Activated naive CD4-positive, alpha-beta T cell treated with anti-CD3 and anti-CD28 coated beads for 36 hours (primary cell): ENCODE results near the gene TBC1D22A. TPM values are rescaled to one million over a fixed set of nuclear protein-coding genes. Genes with fewer than 3 reads are reported as not detected.

Experiments
- CTCF ChIA-PET: fragments of 350-600 bp; sonication (Branson Sonifier 250); formaldehyde crosslinking; loops from one replicate; lab custom pipeline; 2021; ENCODE audit warnings: antibody characterized with exemption; lab: Charles Lee
- DNase-seq: peaks from one replicate; pipeline ENCODE4 v3.0.0-alpha.2; 2020
- H3K27ac Mint-ChIP-seq: one replicate; pipeline ENCODE4 v1.8.0; 2021; ENCODE audit warnings: mild to moderate bottlenecking, mixed read lengths
- H3K27me3 Mint-ChIP-seq: one replicate; pipeline ENCODE4 v1.8.0; 2021; ENCODE audit warnings: low read depth, mixed read lengths
- H3K36me3 Mint-ChIP-seq: one replicate; pipeline ENCODE4 v1.8.0; 2021; ENCODE audit warnings: low read depth, mixed read lengths
- H3K4me1 Mint-ChIP-seq: one replicate; pipeline ENCODE4 v1.8.0; 2021; ENCODE audit warnings: low read depth, mixed read lengths
- H3K4me3 Mint-ChIP-seq: one replicate; pipeline ENCODE4 v1.8.0; 2021; ENCODE audit warnings: mild to moderate bottlenecking, moderate library complexity, mixed read lengths
- H3K9me3 Mint-ChIP-seq: one replicate; pipeline ENCODE4 v1.8.0; 2021; ENCODE audit warnings: mixed read lengths
- intact Hi-C: fragments of 100-400 bp; cut with micrococcal nuclease; formaldehyde crosslinking; loops from one replicate; pipeline ENCODE4 v1.15.1; 2023
- total RNA-seq, 2 experiments: library from RNA; stranded (reverse); gene quantifications; one replicate each; pipeline ENCODE4 v1.2.3, GENCODE V29; 2021

TBC1D22A gene
- total RNA-seq, 2 experiments from 2014 or later = 20.1 to 21.4 TPM

DNA sequence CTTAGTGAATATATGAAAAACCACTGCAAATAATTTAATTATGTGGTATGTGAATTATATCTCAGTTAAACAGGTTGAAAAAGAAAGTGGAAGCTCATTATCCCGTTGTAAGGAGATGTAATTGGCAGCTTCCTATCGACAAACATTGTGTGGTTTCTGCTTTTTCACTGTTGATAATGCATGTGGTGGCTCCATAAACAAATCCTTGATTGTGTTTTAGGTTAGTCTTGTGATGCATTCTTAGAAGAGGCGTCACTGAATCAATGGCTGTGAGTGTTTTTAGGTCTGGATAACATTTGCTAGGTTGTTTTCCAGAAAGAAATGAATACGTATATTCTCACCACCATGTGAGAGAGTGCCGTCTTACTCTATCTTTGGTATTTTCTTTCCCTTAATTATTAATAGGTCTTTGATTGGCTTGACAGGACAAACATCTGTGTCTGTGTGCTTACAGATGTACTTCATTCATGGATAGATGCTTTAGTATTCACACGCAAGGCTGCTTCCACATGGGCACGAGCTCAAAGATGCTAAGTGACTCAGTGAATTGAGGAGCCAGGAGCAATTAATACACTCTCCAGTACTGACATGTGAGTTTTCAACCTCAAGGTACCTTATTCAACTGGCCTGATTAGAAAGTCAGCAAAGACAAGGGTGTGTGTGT, 166.7 kb downstream of the TBC1D22A start:
- Mint-ChIP-seq H3K9me3 (no peaks in the 10 kb centered on the region), H3K4me1 (peaks cover 3% of the 10 kb centered on the region)
- CTCF ChIA-PET = no interaction called here

DNA sequence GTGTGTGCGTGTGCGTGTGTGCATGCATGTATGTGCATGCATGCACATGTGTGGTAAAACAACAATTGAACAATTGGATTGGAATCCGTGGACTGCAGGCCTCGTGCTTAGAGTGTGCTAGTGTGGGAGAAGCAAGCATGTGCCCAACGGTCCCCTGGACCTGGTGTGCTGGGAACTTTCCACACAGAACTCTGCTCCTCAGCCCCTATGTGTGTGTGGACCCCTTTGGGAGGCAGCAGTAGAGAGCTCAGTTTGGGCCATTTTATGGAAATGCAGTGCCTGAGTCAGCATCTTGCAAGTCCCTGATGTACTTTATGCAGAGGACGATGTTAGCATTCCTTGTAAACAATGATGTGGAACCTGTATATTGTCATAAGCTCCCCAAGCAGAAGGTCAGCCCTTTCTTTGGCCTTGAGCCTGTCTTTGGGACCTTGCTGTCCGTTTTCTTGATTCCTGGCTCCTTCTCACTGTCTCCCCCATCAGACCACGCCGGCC, 167.3 kb downstream of the TBC1D22A start:
- CTCF ChIA-PET = no interaction called here
- Mint-ChIP-seq H3K36me3 (peaks cover 2% of the 10 kb centered on the region), H3K27me3 (no peaks in the 10 kb centered on the region), H3K4me1 (peaks cover 8% of the 10 kb centered on the region), H3K4me3 (no peak overlapping the region), H3K9me3 (no peaks in the 10 kb centered on the region), H3K27ac (no peak overlapping the region)
- intact Hi-C loops = no loop called here
- DNase-seq = no peak

More for the DNA sequence above, 166.7 kb downstream of the TBC1D22A start:
- Mint-ChIP-seq H3K4me3 (no peak overlapping the region), H3K27ac (no peak overlapping the region), H3K27me3 (no peaks in the 10 kb centered on the region), H3K36me3 (peaks cover 1% of the 10 kb centered on the region)
- DNase-seq = no peak
- intact Hi-C loops = no loop called here

DNA sequence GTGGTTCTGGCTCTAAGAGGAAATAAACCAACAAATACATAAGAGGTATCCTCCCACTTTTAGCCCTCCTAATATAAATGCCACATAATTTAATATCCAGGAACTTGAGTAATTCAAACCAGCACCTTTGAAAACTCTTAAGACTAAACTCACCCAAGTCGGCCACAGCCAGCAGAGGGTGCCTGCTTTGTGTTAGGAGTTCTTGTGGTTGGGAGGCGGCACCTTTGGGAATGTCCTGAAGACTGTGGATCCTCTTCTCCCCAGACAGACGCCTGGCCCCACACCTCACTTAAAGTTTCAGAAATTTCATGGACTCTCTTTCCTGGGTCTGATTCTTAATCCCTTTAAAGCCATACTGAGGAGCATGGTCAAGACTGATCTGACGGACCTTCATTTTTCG, 169.0 kb downstream of the TBC1D22A start:
- intact Hi-C loops = no loop called here
- CTCF ChIA-PET = no interaction called here
- peaks cover 15% of the 10 kb centered on the region for H3K4me1 Mint-ChIP-seq
- no peaks in the 10 kb centered on the region for H3K27me3 Mint-ChIP-seq
- H3K27ac Mint-ChIP-seq = no peak overlapping the region
- H3K9me3 Mint-ChIP-seq = no peaks in the 10 kb centered on the region
- no peak for DNase-seq
- no peak overlapping the region for H3K4me3 Mint-ChIP-seq
- H3K36me3 Mint-ChIP-seq = peaks cover 2% of the 10 kb centered on the region

DNA sequence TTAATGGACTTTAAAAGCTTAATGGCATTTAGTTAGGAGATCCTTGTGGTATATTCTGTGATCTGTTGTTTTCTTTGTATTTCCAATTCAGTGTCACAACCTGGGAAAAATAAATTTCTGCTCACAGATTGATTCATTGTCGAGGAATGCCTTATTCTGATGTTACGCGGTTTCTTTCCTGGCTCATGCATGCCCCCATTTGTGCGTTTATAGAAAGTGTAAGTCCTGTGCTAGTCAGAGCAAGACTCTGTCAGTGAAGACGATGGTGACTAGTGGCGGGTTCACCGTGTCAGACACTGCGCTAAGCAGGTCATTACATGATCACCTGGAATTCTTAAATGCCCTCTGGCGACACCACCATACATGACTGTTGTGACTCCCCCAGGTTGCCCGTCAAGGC, 169.4 kb downstream of the TBC1D22A start:
- Mint-ChIP-seq H3K27me3 (no peaks in the 10 kb centered on the region), H3K4me3 (no peak overlapping the region), H3K36me3 (peaks cover 2% of the 10 kb centered on the region), H3K27ac (no peak overlapping the region), H3K4me1 (peaks cover 15% of the 10 kb centered on the region), H3K9me3 (no peaks in the 10 kb centered on the region)
- DNase-seq = no peak
- intact Hi-C loops = no loop called here
- CTCF ChIA-PET = no interaction called here

DNA sequence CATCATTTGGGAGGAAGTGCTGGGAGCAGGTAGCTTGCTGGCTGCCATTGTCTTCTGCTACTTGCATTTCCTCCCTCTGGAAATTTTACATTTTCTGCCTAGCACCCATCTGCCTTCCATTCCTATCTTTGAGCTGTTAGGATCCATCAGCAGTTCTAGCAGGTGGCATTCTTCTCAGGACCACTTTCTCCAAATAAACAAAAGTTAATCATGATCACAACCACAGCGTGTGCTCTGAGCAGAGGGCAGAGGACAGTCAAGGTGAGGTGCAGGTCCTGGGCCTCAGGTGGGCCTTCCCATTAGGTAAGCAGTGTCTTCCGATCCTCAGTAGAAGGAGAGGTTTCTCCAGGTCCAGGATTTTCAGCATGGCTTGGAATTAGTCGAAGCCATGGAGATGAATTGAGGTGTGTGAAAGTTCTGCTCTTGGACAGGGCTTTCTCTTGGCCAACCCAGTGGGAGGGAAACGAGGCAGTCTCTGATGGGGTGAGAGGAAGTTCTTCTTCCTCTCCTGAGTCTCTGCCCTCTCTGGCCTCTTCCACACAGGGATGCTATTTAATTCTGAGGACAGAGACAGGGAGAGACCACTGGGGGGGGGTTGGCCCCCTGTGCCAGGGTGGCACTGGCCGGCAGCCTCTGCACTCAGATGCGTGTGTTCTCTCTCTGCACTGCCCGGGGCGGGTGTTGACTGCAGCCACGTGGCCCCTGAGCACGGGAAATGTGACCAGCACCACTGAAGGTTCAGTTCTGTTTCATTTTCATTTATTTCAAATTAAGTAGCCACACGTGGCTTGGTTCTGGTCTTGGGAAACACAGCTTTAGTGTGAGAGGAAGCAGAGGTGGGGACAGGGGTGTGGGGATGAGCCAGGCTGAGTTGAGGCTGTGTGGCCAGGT, 170.8 kb downstream of the TBC1D22A start:
- intact Hi-C loops = no loop called here
- peaks cover 15% of the 10 kb centered on the region for H3K4me1 Mint-ChIP-seq
- DNase-seq = no peak
- no peak overlapping the region for H3K27ac Mint-ChIP-seq
- H3K9me3 Mint-ChIP-seq = no peaks in the 10 kb centered on the region
- CTCF ChIA-PET = no interaction called here
- H3K36me3 Mint-ChIP-seq = peaks cover 4% of the 10 kb centered on the region
- H3K4me3 Mint-ChIP-seq = no peak overlapping the region
- no peaks in the 10 kb centered on the region for H3K27me3 Mint-ChIP-seq

DNA sequence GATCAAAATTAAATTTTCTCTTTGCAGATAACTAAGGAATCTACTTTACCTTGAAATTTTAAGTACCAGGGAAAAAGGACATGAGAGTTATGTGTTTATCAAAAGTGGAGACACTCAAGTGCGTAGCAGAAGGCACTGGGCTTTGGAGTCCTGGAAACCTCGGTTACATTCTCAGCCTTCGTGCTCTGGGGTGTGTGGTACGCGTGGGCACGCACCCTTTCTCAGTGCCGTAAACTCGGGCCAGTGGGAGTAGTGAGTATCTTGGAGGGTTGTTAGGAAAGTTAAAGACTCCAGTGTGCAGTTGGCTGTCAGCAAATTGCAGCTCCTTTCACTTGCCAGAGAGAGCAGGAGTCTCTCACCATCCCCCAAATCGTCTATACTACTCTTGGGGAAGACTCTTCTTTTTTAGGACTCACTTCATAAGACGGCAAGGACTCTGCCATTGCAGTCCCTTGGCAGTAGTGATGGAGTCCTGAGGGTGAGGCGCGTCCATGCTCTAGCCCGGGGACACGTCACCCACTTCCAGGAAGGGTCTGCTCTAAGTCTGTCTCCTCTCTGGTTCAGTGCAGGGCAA, 171.8 kb downstream of the TBC1D22A start:
- peaks cover 15% of the 10 kb centered on the region for H3K4me1 Mint-ChIP-seq
- no peak overlapping the region for H3K4me3 Mint-ChIP-seq
- CTCF ChIA-PET = no interaction called here
- H3K27ac Mint-ChIP-seq = no peak overlapping the region
- DNase-seq = no peak
- no peaks in the 10 kb centered on the region for H3K9me3 Mint-ChIP-seq
- intact Hi-C loops = no loop called here
- H3K27me3 Mint-ChIP-seq = no peaks in the 10 kb centered on the region
- H3K36me3 Mint-ChIP-seq = peaks cover 4% of the 10 kb centered on the region

DNA sequence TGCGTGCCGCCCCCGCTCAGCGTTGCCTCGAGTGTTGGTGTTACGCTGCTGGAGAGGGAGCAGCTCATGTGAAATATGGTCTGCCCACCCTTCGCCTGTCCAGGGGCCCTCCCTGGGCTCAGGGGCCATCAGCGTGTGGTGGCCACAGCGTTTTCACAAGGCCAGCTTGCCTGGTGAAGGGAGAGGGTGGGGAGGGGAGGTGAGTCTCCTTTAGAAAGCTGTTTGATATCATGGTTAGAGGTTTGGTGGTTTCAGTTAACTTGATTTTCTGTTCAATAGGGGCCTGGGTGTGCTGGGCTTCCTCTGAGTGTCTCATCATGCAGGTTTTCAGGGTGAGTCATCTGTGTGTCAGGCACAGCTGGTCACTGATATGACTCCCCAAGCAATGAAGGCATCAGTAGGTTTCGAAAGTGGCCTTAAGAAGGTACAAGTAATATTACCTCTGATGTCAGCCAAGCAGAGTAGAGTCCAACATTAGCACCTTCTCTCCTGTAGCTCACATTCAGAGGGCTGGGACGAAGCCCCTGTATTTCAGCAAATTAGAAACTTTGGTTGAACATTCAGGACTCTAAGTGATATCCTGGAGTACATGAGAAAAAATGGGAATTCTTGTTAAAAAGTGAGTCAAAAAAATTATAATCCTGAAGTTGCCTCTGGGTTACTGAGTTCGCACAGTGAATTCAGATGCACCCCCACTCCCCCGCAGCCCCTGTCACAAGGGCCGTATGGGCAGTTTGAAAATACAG, 172.5 kb downstream of the TBC1D22A start:
- intact Hi-C loops = no loop called here
- H3K27me3 Mint-ChIP-seq = no peaks in the 10 kb centered on the region
- H3K36me3 Mint-ChIP-seq = peaks cover 4% of the 10 kb centered on the region
- peaks cover 15% of the 10 kb centered on the region for H3K4me1 Mint-ChIP-seq
- no peaks in the 10 kb centered on the region for H3K9me3 Mint-ChIP-seq
- DNase-seq = peak; percentile 14
- H3K27ac Mint-ChIP-seq = no peak overlapping the region
- no peak overlapping the region for H3K4me3 Mint-ChIP-seq
- CTCF ChIA-PET = no interaction called here

DNA sequence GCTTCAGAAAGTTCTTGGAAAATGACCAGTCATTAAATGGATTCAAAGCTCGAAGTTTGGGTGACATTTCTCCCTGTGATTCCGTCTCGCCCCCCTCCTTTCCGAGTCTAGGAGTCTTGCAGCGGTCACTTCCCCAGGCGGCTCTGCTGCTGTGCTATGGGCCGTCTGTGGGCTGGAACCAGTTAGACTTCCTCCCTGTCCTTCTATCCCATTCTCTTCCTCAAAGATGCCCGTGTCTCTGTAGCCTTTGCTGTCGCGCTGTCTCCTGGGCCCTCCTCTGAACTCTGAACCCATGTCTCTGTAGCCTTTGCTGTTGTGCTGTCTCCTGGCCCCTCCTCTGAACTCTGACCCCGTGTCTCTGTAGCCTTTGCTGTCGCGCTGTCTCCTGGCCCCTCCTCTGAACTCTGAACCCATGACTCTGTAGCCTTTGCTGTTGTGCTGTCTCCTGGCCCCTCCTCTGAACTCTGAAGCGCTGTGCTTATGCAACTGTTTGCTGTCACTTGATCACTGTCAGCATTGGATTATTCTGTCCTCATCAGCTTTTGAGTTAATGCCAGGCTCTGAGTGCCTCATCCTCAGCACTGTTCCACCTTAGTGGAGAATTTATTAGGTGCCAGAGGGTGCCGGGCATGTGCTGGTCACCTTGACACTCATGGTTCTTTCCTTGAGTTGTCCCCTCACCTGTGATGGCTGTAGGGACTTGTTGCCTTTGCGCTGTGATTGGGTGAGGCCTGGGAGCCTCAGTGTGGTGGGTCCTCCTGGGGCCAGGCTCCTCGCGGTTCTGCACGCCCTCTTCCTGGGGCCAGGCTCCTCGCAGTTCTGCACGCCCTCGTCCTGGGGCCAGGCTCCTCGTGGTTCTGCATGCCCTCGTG, 173.3 kb downstream of the TBC1D22A start:
- DNase-seq = no peak
- H3K4me1 Mint-ChIP-seq = peaks cover 15% of the 10 kb centered on the region
- H3K27me3 Mint-ChIP-seq = no peaks in the 10 kb centered on the region
- no peaks in the 10 kb centered on the region for H3K9me3 Mint-ChIP-seq
- CTCF ChIA-PET = no interaction called here
- no peak overlapping the region for H3K4me3 Mint-ChIP-seq
- peaks cover 4% of the 10 kb centered on the region for H3K36me3 Mint-ChIP-seq
- intact Hi-C loops = no loop called here
- no peak overlapping the region for H3K27ac Mint-ChIP-seq

DNA sequence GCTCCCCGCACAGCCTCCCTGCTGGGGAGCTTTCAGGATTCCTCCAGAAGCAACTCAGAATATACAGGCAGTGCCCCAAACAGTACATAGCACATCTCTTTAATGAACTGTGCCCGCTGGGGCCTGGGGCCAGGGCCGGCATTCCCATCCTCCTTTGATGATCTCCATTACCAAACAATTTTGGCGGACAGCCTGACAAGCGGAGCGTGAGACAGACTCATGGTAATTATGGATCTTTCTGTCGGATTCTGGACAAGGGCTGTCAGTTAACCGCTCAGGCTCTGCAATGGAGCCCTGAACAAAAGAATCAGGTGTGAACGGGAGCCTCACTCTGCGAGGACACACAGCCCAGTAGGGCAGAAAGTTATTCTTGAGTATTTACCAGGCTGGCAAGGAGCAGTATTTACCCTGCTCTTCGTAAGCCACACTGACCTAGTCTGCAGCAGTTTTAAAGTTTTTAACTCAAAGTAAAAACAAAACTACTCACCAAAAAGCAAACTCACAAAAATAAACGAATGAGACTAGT, 174.0 kb downstream of the TBC1D22A start:
- no peaks in the 10 kb centered on the region for H3K27me3 Mint-ChIP-seq
- intact Hi-C loops = no loop called here
- CTCF ChIA-PET = no interaction called here
- H3K36me3 Mint-ChIP-seq = peaks cover 4% of the 10 kb centered on the region
- H3K9me3 Mint-ChIP-seq = no peaks in the 10 kb centered on the region
- no peak overlapping the region for H3K27ac Mint-ChIP-seq
- H3K4me3 Mint-ChIP-seq = no peak overlapping the region
- DNase-seq = no peak
- H3K4me1 Mint-ChIP-seq = peaks cover 15% of the 10 kb centered on the region

DNA sequence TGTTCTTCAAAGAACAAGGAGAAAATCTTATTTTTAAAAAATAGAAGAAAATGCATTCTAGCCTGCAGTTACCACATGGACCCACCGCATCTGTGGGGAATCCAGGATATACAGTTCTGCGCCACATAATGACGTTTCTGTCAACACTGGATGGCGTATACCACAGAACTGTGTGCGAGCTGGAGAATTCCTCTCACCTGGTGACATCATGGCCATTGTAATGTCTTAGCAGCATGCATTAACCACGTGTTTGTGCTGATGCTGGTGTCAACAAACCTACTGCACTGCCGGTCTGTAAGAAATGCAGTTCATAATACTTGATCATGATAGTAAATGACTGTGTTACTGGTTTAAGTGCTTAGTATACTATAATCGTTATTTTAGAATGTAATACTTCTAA, 174.7 kb downstream of the TBC1D22A start:
- Mint-ChIP-seq H3K4me3 (no peak overlapping the region), H3K36me3 (peaks cover 4% of the 10 kb centered on the region), H3K9me3 (no peaks in the 10 kb centered on the region), H3K27me3 (no peaks in the 10 kb centered on the region), H3K4me1 (peaks cover 15% of the 10 kb centered on the region), H3K27ac (no peak overlapping the region)
- intact Hi-C loops = no loop called here
- no peak for DNase-seq
- CTCF ChIA-PET = no interaction called here

DNA sequence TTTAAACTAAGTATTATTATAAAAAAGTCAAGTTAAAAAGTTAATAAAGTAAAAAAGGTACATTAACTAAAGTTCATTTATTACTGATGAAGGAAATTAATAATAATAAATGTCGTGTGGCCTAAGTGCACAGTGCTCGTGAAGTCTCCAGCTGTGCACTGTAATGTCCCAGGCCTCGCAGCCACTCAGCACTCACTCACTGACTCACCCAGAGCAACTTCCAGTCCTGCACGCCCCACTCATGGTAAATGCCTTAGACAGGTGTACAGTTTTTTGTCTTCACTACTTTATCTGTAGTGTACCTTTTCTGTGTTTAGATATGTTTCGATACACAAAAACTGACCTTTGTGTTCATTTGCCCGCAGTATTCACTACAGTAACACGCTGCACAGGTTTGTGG, 175.5 kb downstream of the TBC1D22A start:
- no peak overlapping the region for H3K27ac Mint-ChIP-seq
- H3K9me3 Mint-ChIP-seq = no peaks in the 10 kb centered on the region
- H3K36me3 Mint-ChIP-seq = peaks cover 4% of the 10 kb centered on the region
- H3K27me3 Mint-ChIP-seq = no peaks in the 10 kb centered on the region
- CTCF ChIA-PET = no interaction called here
- intact Hi-C loops = no loop called here
- no peak for DNase-seq
- peaks cover 15% of the 10 kb centered on the region for H3K4me1 Mint-ChIP-seq
- H3K4me3 Mint-ChIP-seq = no peak overlapping the region
